ENCODE data around the gene CDH23. TPM values are rescaled to one million over a fixed set of nuclear protein-coding genes. Genes with fewer than 3 reads are reported as not detected.

Gene CDH23
- total and polyA plus RNA-seq, 2 donors (not counting 1 experiment from before 2014, with no cell fraction given): 0.37 to 0.89 TPM

GRCh38 chr10:71663311-71663710 lies 266.6 kb downstream of the CDH23 start:
- no peaks in the 10 kb centered on the region for H3K9me3 Mint-ChIP-seq (ENCODE audit: insufficient read depth)
- H3K4me3 Mint-ChIP-seq: no peak overlapping the region
- no peaks in the 10 kb centered on the region for H3K79me2 ChIP-seq (ENCODE audit: control insufficient read depth, insufficient read depth, low read length)
- no peak overlapping the region for H3K27ac ChIP-seq (ENCODE audit: low read length in 2 of 2)
- H3K9me3 ChIP-seq (ENCODE audit: control extremely low read depth in 1 of 3, control insufficient read depth in 2 of 3, insufficient read depth in 1 of 3, low read length in 2 of 3): peaks cover 0 to 11% (median 10%) of the 10 kb centered on the region in 3 donors
- H3K4me3 ChIP-seq (ENCODE audit: control extremely low read depth in 1 of 5, extremely low read depth in 1 of 5, insufficient read depth in 1 of 5, low read depth in 2 of 5, low read length in 4 of 5): no peak overlapping the region
- H3K4me1 Mint-ChIP-seq: peaks cover 19% of the 10 kb centered on the region
- H3K27ac Mint-ChIP-seq: no peak overlapping the region
- H3K36me3 ChIP-seq (replicated peaks in 1 of 2; ENCODE audit: control extremely low read depth in 1 of 2, control insufficient read depth in 1 of 2, extremely low read depth in 1 of 2, insufficient read depth in 2 of 2, low read length in 1 of 2): no peaks in the 10 kb centered on the region
- peaks cover 19 to 25% of the 10 kb centered on the region in 2 donors for H3K4me1 ChIP-seq (ENCODE audit: control insufficient read depth in 2 of 2, insufficient read depth in 2 of 2, low read length in 2 of 2)
- no peak for ATAC-seq (ENCODE audit: low read depth)
- TF ChIP-seq CTCF (IDR thresholded peaks at IDR 0.05): no peak
- no peak for TF ChIP-seq EZH2 (IDR thresholded peaks at IDR 0.05; ENCODE audit: borderline replicate concordance, insufficient read depth, low read depth, low read length, poor library complexity, severe bottlenecking)
- H3K27me3 Mint-ChIP-seq: no peaks in the 10 kb centered on the region
- CTCF ChIA-PET: interaction anchor here (1.0 to 5.3 kb wide), 6 partner anchors 31 to 233 kb away, joined by 3 to 48 read pairs (median 8); no protein-coding TSS in a partner anchor
- H3K27me3 ChIP-seq (replicated peaks in 1 of 4; ENCODE audit: control extremely low read depth in 1 of 4, control insufficient read depth in 3 of 4, insufficient read depth in 4 of 4, low read length in 3 of 4): no peaks in the 10 kb centered on the region
- 92% methylated on average over 6 of the region's 7 CpGs for WGBS (ENCODE audit: insufficient coverage)
- H3K4me2 ChIP-seq (replicated peaks; ENCODE audit: low read depth, low read length, poor library complexity, severe bottlenecking): no peak overlapping the region
- H3K9ac ChIP-seq (ENCODE audit: low read length): no peak overlapping the region
- H4K20me1 ChIP-seq (ENCODE audit: control insufficient read depth, insufficient read depth, low read length, poor library complexity, severe bottlenecking): no peaks in the 10 kb centered on the region
- DNase-seq: no peak
- intact Hi-C loops (cut with micrococcal nuclease): no loop called here
- H2AFZ ChIP-seq (ENCODE audit: insufficient read depth, low read depth, low read length, poor library complexity, severe bottlenecking): no peak overlapping the region
- POLR2A ChIA-PET: no interaction called here

- no peak for TF ChIP-seq EZH2 (IDR thresholded peaks at IDR 0.05; ENCODE audit: borderline replicate concordance, insufficient read depth, low read depth, low read length, poor library complexity, severe bottlenecking)
- TF ChIP-seq CTCF (IDR thresholded peaks at IDR 0.05): no peak
- ATAC-seq (ENCODE audit: low read depth): no peak
- intact Hi-C loops (cut with micrococcal nuclease): loop anchor here (1.0 to 2.0 kb wide), 2 partner anchors 44 to 148 kb away; no protein-coding TSS in a partner anchor
- no peaks in the 10 kb centered on the region for H3K27me3 Mint-ChIP-seq
- Histone ChIP-seq H3K27ac (ENCODE audit: low read length in 2 of 2) (no peak overlapping the region), H3K9ac (ENCODE audit: low read length) (no peak overlapping the region), H3K4me3 (ENCODE audit: control extremely low read depth in 1 of 5, extremely low read depth in 1 of 5, insufficient read depth in 1 of 5, low read depth in 2 of 5, low read length in 4 of 5) (no peak overlapping the region), H2AFZ (ENCODE audit: insufficient read depth, low read depth, low read length, poor library complexity, severe bottlenecking) (no peak overlapping the region), H3K79me2 (ENCODE audit: control insufficient read depth, insufficient read depth, low read length) (no peaks in the 10 kb centered on the region), H3K36me3 (replicated peaks in 1 of 2; ENCODE audit: control extremely low read depth in 1 of 2, control insufficient read depth in 1 of 2, extremely low read depth in 1 of 2, insufficient read depth in 2 of 2, low read length in 1 of 2) (no peaks in the 10 kb centered on the region), H4K20me1 (ENCODE audit: control insufficient read depth, insufficient read depth, low read length, poor library complexity, severe bottlenecking) (no peaks in the 10 kb centered on the region), H3K9me3 (ENCODE audit: control extremely low read depth in 1 of 3, control insufficient read depth in 2 of 3, insufficient read depth in 1 of 3, low read length in 2 of 3) (peaks cover 0 to 11% (median 10%) of the 10 kb centered on the region in 3 donors), H3K27me3 (replicated peaks in 1 of 4; ENCODE audit: control extremely low read depth in 1 of 4, control insufficient read depth in 3 of 4, insufficient read depth in 4 of 4, low read length in 3 of 4) (no peaks in the 10 kb centered on the region), H3K4me2 (replicated peaks; ENCODE audit: low read depth, low read length, poor library complexity, severe bottlenecking) (no peak overlapping the region), H3K4me1 (ENCODE audit: control insufficient read depth in 2 of 2, insufficient read depth in 2 of 2, low read length in 2 of 2) (peaks cover 19 to 27% of the 10 kb centered on the region in 2 donors)
- H3K9me3 Mint-ChIP-seq (ENCODE audit: insufficient read depth): no peaks in the 10 kb centered on the region
- H3K27ac Mint-ChIP-seq: no peak overlapping the region
- ChIA-PET POLR2A (no interaction called here), CTCF (interaction anchor here (0.6 to 5.3 kb wide), 11 partner anchors 28 to 232 kb away, joined by 3 to 48 read pairs (median 8); partner anchors contain the start of gene VSIR)
- peaks cover 19% of the 10 kb centered on the region for H3K4me1 Mint-ChIP-seq
- 94% methylated on average over 2 of the region's 2 CpGs for WGBS (ENCODE audit: insufficient coverage)
- no peak for DNase-seq
- no peak overlapping the region for H3K4me3 Mint-ChIP-seq
Measured at GRCh38 chr10:71664585-71664984, 267.9 kb downstream of the CDH23 start.
